ENCODE results near the gene BMP7.

BMP7 gene

GRCh38 chr20:57225830-57226229, 40.6 kb downstream of the BMP7 start:
- DNase-seq (ENCODE audit: low read depth in 2 of 2), result no peak

GRCh38 chr20:57225197-57225733, 41.2 kb downstream of the BMP7 start:
- DNase-seq (ENCODE audit: low read depth in 2 of 2), result no peak

- no peak for DNase-seq (ENCODE audit: low read depth in 2 of 2)
These were observed 41.8 kb downstream of the BMP7 start for GRCh38 chr20:57224641-57225138.

GRCh38 chr20:57223648-57224489, 42.6 kb downstream of the BMP7 start:
- DNase-seq (ENCODE audit: low read depth in 2 of 2), result no peak

GRCh38 chr20:57222631-57222950, 43.9 kb downstream of the BMP7 start:
- DNase-seq (ENCODE audit: low read depth in 2 of 2), result no peak

- DNase-seq (ENCODE audit: low read depth in 2 of 2), result no peak
These were observed 44.4 kb downstream of the BMP7 start for GRCh38 chr20:57221916-57222630.

GRCh38 chr20:57220337-57221145, 45.9 kb downstream of the BMP7 start:
- DNase-seq (ENCODE audit: low read depth in 2 of 2), result no peak

- no peak for DNase-seq (ENCODE audit: low read depth in 2 of 2)
These were observed 47.3 kb downstream of the BMP7 start for GRCh38 chr20:57219071-57219677.

- DNase-seq (ENCODE audit: low read depth in 2 of 2), result no peak
These were observed 48.0 kb downstream of the BMP7 start for GRCh38 chr20:57218489-57218888.

- DNase-seq (ENCODE audit: low read depth in 2 of 2), result no peak
These were observed 48.6 kb downstream of the BMP7 start for GRCh38 chr20:57217802-57218201.

- no peak for DNase-seq (ENCODE audit: low read depth in 2 of 2)
These were observed 49.8 kb downstream of the BMP7 start for GRCh38 chr20:57216669-57217068.

GRCh38 chr20:57215826-57216471, 50.5 kb downstream of the BMP7 start:
- DNase-seq (ENCODE audit: low read depth in 2 of 2), result no peak

- DNase-seq (ENCODE audit: low read depth in 2 of 2), result no peak
These were observed 51.0 kb downstream of the BMP7 start for GRCh38 chr20:57215426-57215825.

- no peak for DNase-seq (ENCODE audit: low read depth in 2 of 2)
These were observed 51.5 kb downstream of the BMP7 start for GRCh38 chr20:57214948-57215347.

- DNase-seq (ENCODE audit: low read depth in 2 of 2), result no peak
These were observed 52.0 kb downstream of the BMP7 start for GRCh38 chr20:57214427-57214826.

- DNase-seq (ENCODE audit: low read depth in 2 of 2), result no peak
These were observed 52.5 kb downstream of the BMP7 start for GRCh38 chr20:57213924-57214323.

- DNase-seq (ENCODE audit: low read depth in 2 of 2), result no peak
These were observed 53.1 kb downstream of the BMP7 start for GRCh38 chr20:57213291-57213690.

GRCh38 chr20:57212534-57213276, 53.7 kb downstream of the BMP7 start:
- no peak for DNase-seq (ENCODE audit: low read depth in 2 of 2)

- no peak for DNase-seq (ENCODE audit: low read depth in 2 of 2)
These were observed 54.4 kb downstream of the BMP7 start for GRCh38 chr20:57211908-57212533.

- no peak for DNase-seq (ENCODE audit: low read depth in 2 of 2)
These were observed 55.0 kb downstream of the BMP7 start for GRCh38 chr20:57211406-57211805.

Data from stimulated activated CD8-positive, alpha-beta memory T cell treated with anti-CD3 and anti-CD28 coated beads, Interleukin-7, amount 100 ng/mL, for 1 hour (primary cell).